ENCODE results near the gene TMIGD3.

TMIGD3 gene

DNA sequence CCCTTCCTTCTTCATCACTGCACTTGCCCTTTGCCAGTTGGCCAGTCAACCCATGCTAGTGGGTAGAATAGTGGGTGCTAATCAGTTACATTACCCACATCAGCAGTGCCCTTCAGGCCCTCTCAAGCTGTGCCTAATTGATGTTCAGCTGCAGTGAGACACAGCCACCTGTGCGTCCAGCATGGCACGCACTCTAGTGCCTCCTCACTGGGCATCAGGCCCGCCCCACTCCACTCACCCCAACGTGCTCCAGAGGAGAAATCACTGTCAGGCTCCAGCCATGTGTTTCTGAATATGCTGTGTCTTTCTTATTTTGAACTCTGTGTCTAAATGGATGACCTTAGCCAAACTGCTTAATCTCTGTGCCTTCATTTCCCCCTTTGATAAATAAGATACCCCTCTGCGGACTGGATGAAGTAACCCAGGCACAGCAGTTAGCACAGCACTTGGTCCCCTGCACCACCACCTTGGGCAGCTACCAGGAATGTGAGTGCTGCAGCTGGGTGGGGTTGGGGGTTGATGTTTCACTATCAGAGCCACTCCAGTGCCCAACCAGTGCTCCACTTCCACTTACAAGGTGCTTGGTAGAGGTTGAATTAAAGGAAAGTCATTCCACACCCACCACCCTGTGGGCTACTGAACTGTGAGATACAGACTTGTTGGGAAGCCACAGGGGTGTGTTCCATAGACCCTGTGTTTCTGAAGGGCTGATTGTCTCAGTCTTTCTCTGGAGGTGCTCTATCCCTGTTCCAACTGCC is 8.9 kb upstream of the TMIGD3 start:
- no peaks in the 10 kb centered on the region for H3K27me3 ChIP-seq (replicated peaks; ENCODE audit: control insufficient read depth, insufficient read depth, low read length)
- no peak overlapping the region for H3K4me3 ChIP-seq (replicated peaks; ENCODE audit: low read depth, low read length)
- DNase-seq (ENCODE audit: extremely low read depth, insufficient read length): no peak
- H3K36me3 ChIP-seq (ENCODE audit: control insufficient read depth, insufficient read depth, low read length): no peaks in the 10 kb centered on the region
- TF ChIP-seq, protein P1, sequence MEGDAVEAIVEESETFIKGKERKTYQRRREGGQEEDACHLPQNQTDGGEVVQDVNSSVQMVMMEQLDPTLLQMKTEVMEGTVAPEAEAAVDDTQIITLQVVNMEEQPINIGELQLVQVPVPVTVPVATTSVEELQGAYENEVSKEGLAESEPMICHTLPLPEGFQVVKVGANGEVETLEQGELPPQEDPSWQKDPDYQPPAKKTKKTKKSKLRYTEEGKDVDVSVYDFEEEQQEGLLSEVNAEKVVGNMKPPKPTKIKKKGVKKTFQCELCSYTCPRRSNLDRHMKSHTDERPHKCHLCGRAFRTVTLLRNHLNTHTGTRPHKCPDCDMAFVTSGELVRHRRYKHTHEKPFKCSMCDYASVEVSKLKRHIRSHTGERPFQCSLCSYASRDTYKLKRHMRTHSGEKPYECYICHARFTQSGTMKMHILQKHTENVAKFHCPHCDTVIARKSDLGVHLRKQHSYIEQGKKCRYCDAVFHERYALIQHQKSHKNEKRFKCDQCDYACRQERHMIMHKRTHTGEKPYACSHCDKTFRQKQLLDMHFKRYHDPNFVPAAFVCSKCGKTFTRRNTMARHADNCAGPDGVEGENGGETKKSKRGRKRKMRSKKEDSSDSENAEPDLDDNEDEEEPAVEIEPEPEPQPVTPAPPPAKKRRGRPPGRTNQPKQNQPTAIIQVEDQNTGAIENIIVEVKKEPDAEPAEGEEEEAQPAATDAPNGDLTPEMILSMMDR (IDR thresholded peaks at IDR 0.05; ENCODE audit: insufficient read depth, low read length, poor library complexity, severe bottlenecking): no peak

DNA sequence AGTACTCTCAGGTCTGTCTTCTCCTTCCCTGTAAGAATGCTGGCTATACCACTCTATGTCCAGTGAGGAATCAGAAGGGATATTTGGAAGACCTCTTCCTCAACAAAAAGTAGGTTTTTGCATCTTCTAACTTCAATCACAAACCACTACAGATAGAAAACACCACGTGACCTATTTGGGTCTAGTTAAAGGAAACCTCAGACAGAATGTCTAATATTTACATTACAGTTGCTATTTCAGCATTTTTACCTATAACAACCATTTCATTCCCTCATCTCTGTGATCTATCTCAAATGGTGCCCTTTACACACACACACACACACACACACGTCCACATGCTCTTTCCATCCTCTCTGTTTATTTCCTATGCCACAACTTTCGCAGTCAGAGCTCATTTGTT is 7.9 kb upstream of the TMIGD3 start:
- no peak for DNase-seq (ENCODE audit: extremely low read depth, insufficient read length)
- H3K27me3 ChIP-seq (replicated peaks; ENCODE audit: control insufficient read depth, insufficient read depth, low read length): no peaks in the 10 kb centered on the region
- no peaks in the 10 kb centered on the region for H3K36me3 ChIP-seq (ENCODE audit: control insufficient read depth, insufficient read depth, low read length)
- TF ChIP-seq, protein P1 (IDR thresholded peaks at IDR 0.05; ENCODE audit: insufficient read depth, low read length, poor library complexity, severe bottlenecking): no peak
- no peak overlapping the region for H3K4me3 ChIP-seq (replicated peaks; ENCODE audit: low read depth, low read length)

DNA sequence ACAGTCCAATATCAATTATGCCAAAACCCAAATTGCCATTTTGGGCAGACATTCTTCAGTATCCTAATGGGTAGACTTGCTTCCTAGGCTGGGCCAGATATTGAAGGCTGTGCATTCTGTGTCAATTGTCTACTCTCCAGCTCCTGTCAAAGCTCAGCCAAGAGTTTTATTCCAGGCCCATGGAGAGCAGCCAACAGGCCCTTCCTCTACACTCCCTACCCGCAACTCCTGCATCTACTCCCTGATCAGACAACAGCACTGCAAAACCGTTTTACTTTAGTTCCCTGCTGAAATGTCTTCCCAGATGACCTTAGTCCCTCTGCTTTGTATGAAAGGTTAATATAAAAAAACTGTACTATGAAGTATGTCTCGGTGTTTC is 6.6 kb upstream of the TMIGD3 start:
- DNase-seq (ENCODE audit: extremely low read depth, insufficient read length): no peak
- H3K27me3 ChIP-seq (replicated peaks; ENCODE audit: control insufficient read depth, insufficient read depth, low read length): no peaks in the 10 kb centered on the region
- TF ChIP-seq, protein P1 (IDR thresholded peaks at IDR 0.05; ENCODE audit: insufficient read depth, low read length, poor library complexity, severe bottlenecking): no peak
- no peaks in the 10 kb centered on the region for H3K36me3 ChIP-seq (ENCODE audit: control insufficient read depth, insufficient read depth, low read length)
- H3K4me3 ChIP-seq (replicated peaks; ENCODE audit: low read depth, low read length): no peak overlapping the region

GRCh38 chr1:111507411-111508201 is 4.2 kb upstream of the TMIGD3 start:
- DNase-seq (ENCODE audit: extremely low read depth, insufficient read length): peak; percentile 87
- Histone ChIP-seq H3K36me3 (ENCODE audit: control insufficient read depth, insufficient read depth, low read length) (no peaks in the 10 kb centered on the region), H3K27me3 (replicated peaks; ENCODE audit: control insufficient read depth, insufficient read depth, low read length) (no peaks in the 10 kb centered on the region), H3K4me3 (replicated peaks; ENCODE audit: low read depth, low read length) (peak overlapping the region; percentile 48)
- TF ChIP-seq, protein P1 (IDR thresholded peaks at IDR 0.05; ENCODE audit: insufficient read depth, low read length, poor library complexity, severe bottlenecking): peak; percentile 42

DNA sequence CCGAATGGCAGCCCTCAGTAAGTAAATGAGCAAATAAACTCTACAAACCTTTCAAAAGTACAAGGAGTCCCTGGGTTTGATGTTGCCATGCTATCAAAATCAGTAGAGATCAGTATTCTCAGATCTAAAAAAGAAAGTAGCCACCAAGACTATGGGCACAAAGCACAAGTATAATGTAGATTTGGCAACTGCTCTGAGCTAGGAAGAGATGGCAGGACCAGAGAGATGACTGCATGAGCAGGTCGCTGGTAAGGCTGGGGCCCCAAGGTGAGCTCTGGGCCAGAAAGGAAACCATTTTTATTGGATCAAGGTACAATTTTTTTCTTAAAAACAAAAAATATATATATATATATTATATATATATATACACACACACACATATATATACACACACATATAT is 3.1 kb upstream of the TMIGD3 start:
- Histone ChIP-seq H3K36me3 (ENCODE audit: control insufficient read depth, insufficient read depth, low read length) (no peaks in the 10 kb centered on the region), H3K27me3 (replicated peaks; ENCODE audit: control insufficient read depth, insufficient read depth, low read length) (no peaks in the 10 kb centered on the region), H3K4me3 (replicated peaks; ENCODE audit: low read depth, low read length) (no peak overlapping the region)
- TF ChIP-seq, protein P1 (IDR thresholded peaks at IDR 0.05; ENCODE audit: insufficient read depth, low read length, poor library complexity, severe bottlenecking): no peak
- no peak for DNase-seq (ENCODE audit: extremely low read depth, insufficient read length)

All from GM06990 (cell line).